Mucosa of descending colon (tissue), 3 donors: Measurements from ENCODE around the gene SDF4. TPM values are rescaled to one million over a fixed set of nuclear protein-coding genes. Genes with fewer than 3 reads are reported as not detected.

Experiments
- ATAC-seq: fragments of 200-7000 bp; cut with Tn5 transposase; one replicate; pipeline ENCODE4 v1.9.1; 2020; ENCODE audit warnings: mild to moderate bottlenecking, moderate library complexity
- DNase-seq, 3 donors: peaks; one replicate each; pipeline ENCODE4 v3.0.0-alpha.2; 2020
- H3K36me3 ChIP-seq: fragments of 200-600 bp; one replicate; pipeline ENCODE4 v1.8.0; 2021; ENCODE audit warnings: low read depth, mild to moderate bottlenecking
- H3K4me1 ChIP-seq: fragments of 200-600 bp; one replicate; pipeline ENCODE4 v1.8.0; 2021; ENCODE audit warnings: low read depth, mild to moderate bottlenecking
- H3K4me3 ChIP-seq: fragments of 200-600 bp; one replicate; pipeline ENCODE4 v1.8.0; 2021; ENCODE audit warnings: mild to moderate bottlenecking
- H3K9me3 ChIP-seq: fragments of 200-600 bp; one replicate; pipeline ENCODE4 v1.8.0; 2021; ENCODE audit warnings: mild to moderate bottlenecking
- intact Hi-C, 2 donors: fragments of 100-400 bp; cut with DNase I in 1 of 2; cut with micrococcal nuclease in 1 of 2; formaldehyde crosslinking; loops; one replicate each; pipeline versions ENCODE4 v1.11.0 to v1.11.1; 2022; cut with DNase I, micrococcal nuclease
- total RNA-seq, 3 donors: library from RNA; stranded (reverse); fragmentation: NEBNext Ultra II Directional in 2 of 3; extraction: Animal tissue kit (Norgen Biotek cat#: 25700) in 2 of 3; gene quantifications; one replicate each; pipeline versions ENCODE4 v1.2.1 to v1.2.4, GENCODE V29; 2021 to 2023
- TF ChIP-seq, protein P1 (sequence below): fragments of 200-600 bp; IDR thresholded peaks from one replicate; pipeline ENCODE4 v1.8.0; 2022; ENCODE audit warnings: antibody characterized with exemption, mild to moderate bottlenecking
- donor health status: DM: no; HTN: no; CAD: no; lungs with moderate emphysema.
- donor health status: DM: no; HTN: no; CAD: no.
- donor health status: DM: no; HTN: yes; CAD: no.

SDF4 gene
- total RNA-seq, 3 donors from 2014 or later: 169 to 257 (median 226) TPM

DNA sequence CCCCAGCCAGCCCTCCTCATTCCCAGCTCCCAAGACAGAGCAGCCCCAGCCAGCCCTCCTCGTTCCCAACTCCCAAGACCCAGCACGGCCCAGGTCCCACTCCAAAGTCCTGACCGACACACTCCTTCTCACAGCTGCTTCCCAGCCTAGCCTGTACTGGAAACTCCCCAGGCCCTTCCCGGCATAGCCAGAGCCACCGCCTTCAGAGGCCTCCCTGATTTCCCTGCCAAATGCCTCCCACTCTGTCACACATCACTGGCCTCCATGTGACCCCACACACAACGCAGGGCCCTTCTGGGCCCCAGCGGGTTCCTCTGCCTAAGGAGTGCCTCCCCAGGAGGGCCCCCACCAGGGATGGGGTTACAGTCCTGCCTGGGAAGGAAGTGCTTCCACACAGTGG lies 39.0 kb upstream of the SDF4 start:
- Histone ChIP-seq H3K4me1 (peaks cover 23% of the 10 kb centered on the region), H3K36me3 (no peaks in the 10 kb centered on the region), H3K9me3 (no peaks in the 10 kb centered on the region), H3K4me3 (no peak overlapping the region)
- no peak for ATAC-seq
- intact Hi-C loops: no loop called here
- no peak for DNase-seq
- TF ChIP-seq, protein P1, sequence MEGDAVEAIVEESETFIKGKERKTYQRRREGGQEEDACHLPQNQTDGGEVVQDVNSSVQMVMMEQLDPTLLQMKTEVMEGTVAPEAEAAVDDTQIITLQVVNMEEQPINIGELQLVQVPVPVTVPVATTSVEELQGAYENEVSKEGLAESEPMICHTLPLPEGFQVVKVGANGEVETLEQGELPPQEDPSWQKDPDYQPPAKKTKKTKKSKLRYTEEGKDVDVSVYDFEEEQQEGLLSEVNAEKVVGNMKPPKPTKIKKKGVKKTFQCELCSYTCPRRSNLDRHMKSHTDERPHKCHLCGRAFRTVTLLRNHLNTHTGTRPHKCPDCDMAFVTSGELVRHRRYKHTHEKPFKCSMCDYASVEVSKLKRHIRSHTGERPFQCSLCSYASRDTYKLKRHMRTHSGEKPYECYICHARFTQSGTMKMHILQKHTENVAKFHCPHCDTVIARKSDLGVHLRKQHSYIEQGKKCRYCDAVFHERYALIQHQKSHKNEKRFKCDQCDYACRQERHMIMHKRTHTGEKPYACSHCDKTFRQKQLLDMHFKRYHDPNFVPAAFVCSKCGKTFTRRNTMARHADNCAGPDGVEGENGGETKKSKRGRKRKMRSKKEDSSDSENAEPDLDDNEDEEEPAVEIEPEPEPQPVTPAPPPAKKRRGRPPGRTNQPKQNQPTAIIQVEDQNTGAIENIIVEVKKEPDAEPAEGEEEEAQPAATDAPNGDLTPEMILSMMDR: no peak

DNA sequence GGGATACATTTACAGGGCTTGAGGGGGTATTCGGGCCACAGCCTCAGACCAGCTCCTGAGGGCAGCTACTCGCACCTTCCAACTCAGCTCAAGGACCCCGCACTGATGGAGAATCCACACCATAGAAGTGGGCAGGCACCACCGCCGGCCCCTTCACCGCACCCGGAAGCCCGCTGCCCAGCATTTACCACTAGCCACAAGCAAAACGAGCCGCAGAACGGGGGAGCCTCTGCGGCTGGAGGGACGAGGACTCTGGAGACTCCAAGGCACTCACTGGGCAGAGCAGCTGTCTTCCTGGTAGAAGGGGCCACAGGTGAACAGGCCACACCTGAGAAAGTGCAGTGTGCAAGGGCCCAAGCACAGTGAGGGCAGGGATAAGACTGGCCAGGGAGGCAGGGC lies 36.5 kb upstream of the SDF4 start:
- ATAC-seq (no peak), DNase-seq (no peak)
- TF ChIP-seq, protein P1: no peak
- H3K4me3 ChIP-seq: no peak overlapping the region
- intact Hi-C loops: no loop called here
- no peaks in the 10 kb centered on the region for H3K9me3 ChIP-seq
- H3K4me1 ChIP-seq: peaks cover 23% of the 10 kb centered on the region
- no peaks in the 10 kb centered on the region for H3K36me3 ChIP-seq

DNA sequence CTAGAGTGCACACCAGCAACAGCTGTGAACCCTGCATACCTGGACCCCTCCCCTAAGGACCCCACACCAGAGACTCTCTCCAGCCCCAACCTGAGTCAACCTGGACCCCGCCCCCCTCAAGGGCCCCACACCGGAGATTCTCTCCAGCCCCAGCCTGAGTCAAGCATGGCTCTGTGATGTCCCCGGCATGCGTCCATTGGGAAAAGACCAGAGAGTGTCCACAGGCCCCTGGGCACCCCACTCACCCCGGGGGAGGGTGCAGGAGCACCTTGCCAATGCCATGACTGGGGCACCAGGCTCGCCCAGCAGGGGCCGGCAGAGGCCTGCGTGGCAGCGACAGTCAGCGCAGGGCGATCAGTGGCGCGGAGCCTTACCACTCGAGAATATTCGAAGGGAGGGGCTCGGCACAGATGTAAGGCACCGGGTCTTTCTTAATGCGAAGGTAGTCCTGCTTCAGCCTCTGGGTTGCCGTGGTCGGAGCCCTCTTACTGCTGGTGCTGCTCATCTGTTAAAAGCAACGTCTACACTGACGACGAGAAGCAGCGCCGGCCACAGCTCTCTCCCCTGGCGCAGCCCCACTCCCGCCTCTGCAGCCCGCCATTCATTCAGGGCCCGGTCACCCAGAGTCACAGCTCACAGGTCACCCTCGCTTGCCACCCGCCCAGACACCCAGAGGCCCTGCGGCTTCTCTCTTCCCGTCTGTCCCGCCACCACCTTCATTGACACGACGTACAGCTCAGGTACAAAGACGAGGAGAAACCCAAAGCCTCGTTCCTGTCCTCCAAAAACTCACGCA lies 35.9 kb upstream of the SDF4 start:
- intact Hi-C loops: no loop called here
- H3K4me1 ChIP-seq: peaks cover 23% of the 10 kb centered on the region
- H3K4me3 ChIP-seq: no peak overlapping the region
- H3K36me3 ChIP-seq: no peaks in the 10 kb centered on the region
- ATAC-seq (no peak), DNase-seq (no peak)
- TF ChIP-seq, protein P1: no peak
- H3K9me3 ChIP-seq: no peaks in the 10 kb centered on the region

DNA sequence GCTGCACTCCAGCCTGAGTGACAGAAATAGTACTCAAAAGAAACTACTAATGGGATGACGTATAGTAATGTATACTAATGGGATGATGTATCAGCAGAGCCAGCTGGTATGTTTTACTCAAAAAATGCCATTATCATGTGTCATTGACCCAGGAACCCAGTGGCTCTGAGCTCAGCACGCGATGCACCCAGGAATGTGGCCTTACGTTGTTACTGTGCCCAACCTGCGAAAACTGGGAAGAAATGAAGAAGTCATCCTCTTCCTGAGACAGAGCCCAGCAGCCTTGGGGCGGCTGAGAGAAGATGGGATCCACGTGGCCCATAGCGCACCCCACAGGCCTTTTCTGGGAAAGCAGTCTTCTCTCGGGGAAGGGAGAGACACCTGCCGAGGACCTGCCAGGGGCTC lies 33.1 kb upstream of the SDF4 start:
- no peaks in the 10 kb centered on the region for H3K9me3 ChIP-seq
- intact Hi-C loops: no loop called here
- H3K36me3 ChIP-seq: no peaks in the 10 kb centered on the region
- no peak for DNase-seq
- no peak overlapping the region for H3K4me3 ChIP-seq
- H3K4me1 ChIP-seq: no peaks in the 10 kb centered on the region
- peak; percentile 31 for ATAC-seq
- TF ChIP-seq, protein P1: no peak

DNA sequence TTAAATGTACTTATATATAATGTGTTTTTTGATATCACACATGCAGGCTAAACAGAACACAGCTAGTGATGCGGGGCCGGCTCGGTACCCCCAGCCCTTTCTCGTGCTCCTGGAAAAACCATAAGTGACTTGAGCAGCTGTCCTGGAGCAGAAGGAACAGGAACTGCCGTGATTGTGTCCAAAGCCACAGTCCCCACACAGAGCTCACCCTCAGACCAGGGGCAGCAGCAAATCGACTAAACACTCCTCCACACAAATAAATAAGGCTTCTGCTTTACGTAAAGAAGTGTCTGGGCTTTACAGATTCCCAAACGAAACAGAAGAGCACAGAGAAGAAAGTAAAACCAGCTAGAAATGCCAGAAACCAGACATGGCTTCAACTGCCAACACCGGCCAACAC lies 32.2 kb upstream of the SDF4 start:
- no peak for DNase-seq
- H3K9me3 ChIP-seq: no peaks in the 10 kb centered on the region
- H3K4me1 ChIP-seq: no peaks in the 10 kb centered on the region
- no peaks in the 10 kb centered on the region for H3K36me3 ChIP-seq
- TF ChIP-seq, protein P1: no peak
- ATAC-seq: no peak
- intact Hi-C loops: no loop called here
- no peak overlapping the region for H3K4me3 ChIP-seq
